OCI-LY3 (cell line): ENCODE measurements around the gene AKIRIN1.

ENCODE experiments used
- H2AFZ ChIP-seq: fragments of 200-600, 300-600 bp; shearing (Covaris generic); 2 replicates; pipeline ENCODE4 v1.6.0; 2014; ENCODE audit warnings: antibody characterized with exemption, low read depth, low read length
- H3K27ac ChIP-seq: fragments of 200-600, 300-600 bp; sonication (generic); 2 replicates; pipeline ENCODE4 v1.5.1; 2014; ENCODE audit warnings: mild to moderate bottlenecking, low read length, moderate library complexity, mixed read lengths
- H3K27me3 ChIP-seq: fragments of 200-600, 300-600 bp; sonication (generic); 2 replicates; pipeline ENCODE4 v1.6.1; 2014; ENCODE audit warnings: low read depth, low read length, mixed read lengths
- H3K36me3 ChIP-seq: fragments of 200-600, 300-600 bp; sonication (generic); replicated peaks from 2 replicates; pipeline ENCODE3; 2014; ENCODE audit warnings: low read depth, low read length, mixed read lengths
- H3K4me1 ChIP-seq: fragments of 300-600, 200-600 bp; sonication (generic); 2 replicates; pipeline ENCODE4 v1.6.1; 2014; ENCODE audit warnings: low read length, mixed read lengths
- H3K4me2 ChIP-seq: fragments of 200-600, 300-600 bp; sonication (generic); 2 replicates; pipeline ENCODE4 v1.6.1; 2014; ENCODE audit warnings: low read length, mixed read lengths
- H3K4me3 ChIP-seq: fragments of 300-600, 200-600 bp; sonication (generic); 2 replicates; pipeline ENCODE4 v1.5.1; 2014; ENCODE audit warnings: antibody characterized with exemption, mild to moderate bottlenecking, low read length, moderate library complexity
- H3K79me2 ChIP-seq: fragments of 300-600, 200-600 bp; shearing (Covaris generic); 2 replicates; pipeline ENCODE4 v1.6.1; 2014; ENCODE audit warnings: mild to moderate bottlenecking, low read length, mixed read lengths
- H3K9ac ChIP-seq: fragments of 300-600, 200-600 bp; shearing (Covaris generic); 2 replicates; pipeline ENCODE4 v1.6.0; 2014; ENCODE audit warnings: mild to moderate bottlenecking, low read length, moderate library complexity
- H3K9me3 ChIP-seq: fragments of 200-600, 300-600 bp; shearing (Covaris generic); 2 replicates; pipeline ENCODE4 v1.6.1; 2014; ENCODE audit warnings: low read length, mixed read lengths; ENCODE audit not compliant: insufficient read depth
- H4K20me1 ChIP-seq: fragments of 200-600, 300-600 bp; sonication (generic); 2 replicates; pipeline ENCODE4 v1.6.1; 2016; ENCODE audit warnings: low read length, mixed read lengths; ENCODE audit not compliant: insufficient read depth
- CTCF ChIP-seq: fragments of 200-600, 300-600 bp; sonication (generic); IDR thresholded peaks from 2 replicates; pipeline ENCODE4 v1.5.1; 2014; ENCODE audit warnings: antibody characterized with exemption, low read length, low read depth
- EZH2phosphoT487 ChIP-seq: fragments of 200-600 bp; shearing (Covaris generic); IDR thresholded peaks from 2 replicates; pipeline ENCODE4 v1.6.1; 2018; ENCODE audit warnings: antibody characterized with exemption, mixed run types, low read depth

AKIRIN1 gene

GRCh38 chr1:38944547-38944946 lies 46.5 kb upstream of the AKIRIN1 start:
- Histone ChIP-seq H3K9ac (no peak overlapping the region), H3K4me1 (no peaks in the 10 kb centered on the region), H3K79me2 (no peaks in the 10 kb centered on the region), H3K27me3 (no peaks in the 10 kb centered on the region), H2AFZ (no peak overlapping the region), H3K4me2 (no peak overlapping the region), H4K20me1 (no peaks in the 10 kb centered on the region), H3K36me3 (no peaks in the 10 kb centered on the region), H3K9me3 (no peaks in the 10 kb centered on the region), H3K27ac (no peak overlapping the region), H3K4me3 (no peak overlapping the region)
- no peak for TF ChIP-seq CTCF
- TF ChIP-seq EZH2phosphoT487 = no peak

DNA sequence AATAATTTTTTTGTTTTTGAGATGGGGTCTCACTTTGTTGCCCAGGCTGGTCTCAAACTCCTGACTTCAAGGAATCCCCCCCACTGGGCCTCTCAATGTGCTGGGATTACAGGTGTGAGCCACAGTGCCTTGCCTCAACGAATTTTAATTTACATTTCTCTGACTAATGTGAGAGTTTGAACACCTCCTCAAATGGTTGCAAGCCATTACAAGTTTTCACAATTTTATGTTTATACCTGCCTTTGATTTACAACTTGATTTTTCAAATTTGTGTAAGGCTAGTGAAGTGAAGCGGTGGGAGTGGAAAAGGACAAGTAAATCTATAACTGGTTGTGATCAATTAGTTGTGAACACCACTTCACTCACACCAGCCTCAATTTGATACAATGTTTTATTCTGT lies 40.5 kb upstream of the AKIRIN1 start:
- H3K27ac ChIP-seq = no peak overlapping the region
- H4K20me1 ChIP-seq = no peaks in the 10 kb centered on the region
- no peaks in the 10 kb centered on the region for H3K79me2 ChIP-seq
- H3K36me3 ChIP-seq = no peaks in the 10 kb centered on the region
- no peaks in the 10 kb centered on the region for H3K4me1 ChIP-seq
- no peak for TF ChIP-seq EZH2phosphoT487
- no peak for TF ChIP-seq CTCF
- H2AFZ ChIP-seq = no peak overlapping the region
- no peaks in the 10 kb centered on the region for H3K9me3 ChIP-seq
- H3K4me3 ChIP-seq = no peak overlapping the region
- no peaks in the 10 kb centered on the region for H3K27me3 ChIP-seq
- H3K9ac ChIP-seq = no peak overlapping the region
- no peak overlapping the region for H3K4me2 ChIP-seq

- Histone ChIP-seq H3K9ac (no peak overlapping the region), H3K4me2 (no peak overlapping the region), H3K4me3 (no peak overlapping the region), H3K4me1 (no peaks in the 10 kb centered on the region), H3K79me2 (no peaks in the 10 kb centered on the region), H3K27ac (no peak overlapping the region), H3K36me3 (no peaks in the 10 kb centered on the region), H4K20me1 (no peaks in the 10 kb centered on the region), H3K27me3 (no peaks in the 10 kb centered on the region), H2AFZ (no peak overlapping the region), H3K9me3 (no peaks in the 10 kb centered on the region)
- TF ChIP-seq EZH2phosphoT487 = no peak
- no peak for TF ChIP-seq CTCF
Observed at GRCh38 chr1:38953433-38953860, 37.6 kb upstream of the AKIRIN1 start.

GRCh38 chr1:38958967-38959366 lies 32.1 kb upstream of the AKIRIN1 start:
- no peak for TF ChIP-seq EZH2phosphoT487
- no peak for TF ChIP-seq CTCF
- no peak overlapping the region for H3K9ac ChIP-seq
- H3K4me3 ChIP-seq = no peak overlapping the region
- no peaks in the 10 kb centered on the region for H3K9me3 ChIP-seq
- no peaks in the 10 kb centered on the region for H3K79me2 ChIP-seq
- no peaks in the 10 kb centered on the region for H3K4me1 ChIP-seq
- no peak overlapping the region for H3K27ac ChIP-seq
- no peak overlapping the region for H3K4me2 ChIP-seq
- H3K36me3 ChIP-seq = no peaks in the 10 kb centered on the region
- H4K20me1 ChIP-seq = no peaks in the 10 kb centered on the region
- no peak overlapping the region for H2AFZ ChIP-seq
- no peaks in the 10 kb centered on the region for H3K27me3 ChIP-seq
